GM23248 (cell line): Measurements from ENCODE around the gene WDR13. TPM values are rescaled to one million over a fixed set of nuclear protein-coding genes. Genes with fewer than 3 reads are reported as not detected.
"Not testable (repeated sequence)": the region's sequence is repeated elsewhere in the genome, so short reads cannot be mapped to it uniquely, and the experiment has no call there.

Source experiments
- DNase-seq: peaks from one replicate; pipeline ENCODE4 v3.0.0-alpha.2; 2015
- H2AFZ ChIP-seq: fragments of 200-600 bp; sonication (generic); 2 replicates; pipeline ENCODE4 v1.6.1; 2016; ENCODE audit warnings: antibody characterized with exemption
- H3F3A ChIP-seq: fragments of 200-600 bp; sonication (generic); 2 replicates; pipeline ENCODE4 v1.6.1; 2016; ENCODE audit warnings: mild to moderate bottlenecking, antibody characterized with exemption, mixed run types; ENCODE audit not compliant: insufficient read depth
- H3K27ac ChIP-seq: fragments of 200-600 bp; sonication (generic); 2 replicates; pipeline ENCODE4 v1.5.1; 2016; ENCODE audit warnings: mild to moderate bottlenecking
- H3K27me3 ChIP-seq: fragments of 200-600 bp; sonication (generic); replicated peaks from 2 replicates; pipeline ENCODE4 v1.6.1; 2016; ENCODE audit warnings: mild to moderate bottlenecking; ENCODE audit not compliant: insufficient read depth
- H3K36me3 ChIP-seq: fragments of 200-600 bp; sonication (generic); 2 replicates; pipeline ENCODE4 v1.6.1; 2016; ENCODE audit warnings: low read depth, mild to moderate bottlenecking
- H3K4me1 ChIP-seq: fragments of 200-600 bp; sonication (generic); 2 replicates; pipeline ENCODE4 v1.6.1; 2016; ENCODE audit warnings: mild to moderate bottlenecking; ENCODE audit not compliant: insufficient read depth
- H3K4me2 ChIP-seq: fragments of 200-600 bp; sonication (generic); one replicate; pipeline ENCODE4 v1.6.1; 2016; ENCODE audit warnings: mild to moderate bottlenecking; ENCODE audit not compliant: unreplicated experiment
- H3K4me3 ChIP-seq: fragments of 200-600 bp; sonication (generic); 2 replicates; pipeline ENCODE4 v1.5.1; 2016; ENCODE audit warnings: mild to moderate bottlenecking
- H3K79me2 ChIP-seq: fragments of 200-600 bp; sonication (generic); 2 replicates; pipeline ENCODE4 v1.6.1; 2016; ENCODE audit warnings: mild to moderate bottlenecking; ENCODE audit not compliant: insufficient read depth
- H3K9ac ChIP-seq: fragments of 200-600 bp; sonication (generic); 2 replicates; pipeline ENCODE4 v1.6.1; 2016; ENCODE audit warnings: mild to moderate bottlenecking
- H3K9me2 ChIP-seq: fragments of 200-600 bp; sonication (generic); 2 replicates; pipeline ENCODE4 v1.6.1; 2016; ENCODE audit warnings: mixed run types, mild to moderate bottlenecking, moderate library complexity; ENCODE audit not compliant: insufficient read depth
- H3K9me3 ChIP-seq: fragments of 200-600 bp; sonication (generic); one replicate; pipeline ENCODE4 v1.6.1; 2017; ENCODE audit warnings: low read depth
- H4K20me1 ChIP-seq: fragments of 200-600 bp; sonication (generic); 2 replicates; pipeline ENCODE4 v1.6.0; 2016; ENCODE audit not compliant: insufficient read depth
- EZH2 ChIP-seq: fragments of 200-600 bp; sonication (generic); IDR thresholded peaks from 2 replicates; pipeline ENCODE4 v1.6.1; 2018; ENCODE audit warnings: antibody characterized with exemption, mild to moderate bottlenecking; ENCODE audit not compliant: insufficient read depth, poor library complexity, severe bottlenecking
- EZH2phosphoT487 ChIP-seq: fragments of 200-600 bp; sonication (generic); IDR thresholded peaks from 2 replicates; pipeline ENCODE4 v1.6.1; 2018; ENCODE audit warnings: antibody characterized with exemption, moderate library complexity, mild to moderate bottlenecking, low read depth; ENCODE audit not compliant: insufficient read depth
- WGBS, 2 experiments: methylation state at CpG; one replicate each; pipeline ENCODE4 v1.1.6; 2015 to 2017; ENCODE audit warnings: low lambda C conversion rate in 2 of 2, low coverage in 1 of 2; ENCODE audit errors: missing lambda C conversion rate in 2 of 2; 5-methylcytosine and 5-hydroxymethylcytosine counted together
- in situ Hi-C: fragments of 300-500 bp; cut with MboI; formaldehyde crosslinking; loops from 2 replicates; pipeline ENCODE4 v1.15.0; 2020
- polyA plus RNA-seq: library from polyadenylated mRNA; unstranded; fragments of >200 nt; fragmentation: Nextera tagmentation; extraction: Ambion mirVana; gene quantifications from 2 replicates; pipeline ENCODE4 v1.2.1, GENCODE V29; 2016
- total RNA-seq: library from RNA; depleted of rRNA; stranded (reverse); fragments of >200 nt; shearing (Covaris generic); gene quantifications from 2 replicates; pipeline ENCODE4 v1.2.3, GENCODE V29; 2014; rRNA removed

The WDR13 gene
- 120 and 149 TPM in 2 replicates for total RNA-seq
- polyA plus RNA-seq: 89.7 and 92.4 TPM in 2 replicates

GRCh38 chrX:48597353-48598264 lies at the start of gene WDR13:
TSS of gene WDR13 (plus strand) at chrX:48597492. CDS start at chrX:48597997, 505 bp downstream.
- in situ Hi-C loops: no loop called here
- H4K20me1 ChIP-seq: no peaks in the 10 kb centered on the region
- peak within 1 kb of the TSS; percentile 98 for H3K27ac ChIP-seq
- H3K9ac ChIP-seq: peak within 1 kb of the TSS; percentile 97
- H3K4me1 ChIP-seq: peaks cover 4% of the 10 kb centered on the region; the same call in 1 of the 2 replicates
- no peaks in the 10 kb centered on the region for H3K9me2 ChIP-seq
- H3K4me3 ChIP-seq: peak within 1 kb of the TSS; percentile 82
- peak within 1 kb of the TSS; percentile 74 for H2AFZ ChIP-seq
- peaks cover 14% of the 10 kb centered on the region for H3K79me2 ChIP-seq
- peak; percentile 93 for DNase-seq
- no peaks in the 10 kb centered on the region for H3F3A ChIP-seq
- no peaks in the 10 kb centered on the region for H3K27me3 ChIP-seq
- peak within 1 kb of the TSS; percentile 65 for H3K4me2 ChIP-seq
- H3K36me3 ChIP-seq: no peaks in the 10 kb centered on the region
- TF ChIP-seq EZH2 (no peak), EZH2phosphoT487 (no peak)
- no peaks in the 10 kb centered on the region for H3K9me3 ChIP-seq
- WGBS, 2 experiments: 0 to 4% methylated on average over 37 to 46 of the region's 62 CpGs

GRCh38 chrX:48548871-48549270 lies 48.4 kb upstream of the WDR13 start:
- H3K27me3 ChIP-seq: no peaks in the 10 kb centered on the region
- H3K4me1 ChIP-seq: no peaks in the 10 kb centered on the region
- no peaks in the 10 kb centered on the region; the same call in 1 of the 2 replicates for H3K36me3 ChIP-seq

GRCh38 chrX:48555731-48556325 lies 41.5 kb upstream of the WDR13 start:
- H3K9me3 ChIP-seq, H3K4me2 ChIP-seq, H3K9ac ChIP-seq, in situ Hi-C loops, H3K27me3 ChIP-seq, H3K79me2 ChIP-seq, DNase-seq, H4K20me1 ChIP-seq, H3K27ac ChIP-seq, H3K4me1 ChIP-seq, H3K4me3 ChIP-seq, H2AFZ ChIP-seq, H3K36me3 ChIP-seq, H3K9me2 ChIP-seq: not testable (repeated sequence)
- 86 to 87% methylated on average over 9 of the region's 9 CpGs for WGBS, 2 experiments
- peaks cover 12% of the 10 kb centered on the region; the same call in 1 of the 2 replicates for H3F3A ChIP-seq

More at GRCh38 chrX:48548871-48549270, 48.4 kb upstream of the WDR13 start:
- H3K9me2 ChIP-seq: no peaks in the 10 kb centered on the region
- no peak overlapping the region for H2AFZ ChIP-seq
- H3K9me3 ChIP-seq: no peaks in the 10 kb centered on the region
- H4K20me1 ChIP-seq: no peaks in the 10 kb centered on the region
- TF ChIP-seq EZH2phosphoT487 (no peak), EZH2 (no peak)
- no peak overlapping the region for H3K27ac ChIP-seq
- DNase-seq: no peak
- no peak overlapping the region for H3K9ac ChIP-seq
- no peak overlapping the region for H3K4me3 ChIP-seq
- no peak overlapping the region for H3K4me2 ChIP-seq
- H3K79me2 ChIP-seq: no peaks in the 10 kb centered on the region
- 94 to 96% methylated on average over 3 of the region's 3 CpGs for WGBS, 2 experiments
- no peaks in the 10 kb centered on the region for H3F3A ChIP-seq
- in situ Hi-C loops: no loop called here

GRCh38 chrX:48558271-48558670 lies 39.0 kb upstream of the WDR13 start:
- no peak overlapping the region for H2AFZ ChIP-seq
- no peaks in the 10 kb centered on the region for H3K79me2 ChIP-seq
- H4K20me1 ChIP-seq: no peaks in the 10 kb centered on the region
- peaks cover 12% of the 10 kb centered on the region; the same call in 1 of the 2 replicates for H3F3A ChIP-seq
- 18 to 25% methylated on average over 4 of the region's 4 CpGs for WGBS, 2 experiments
- no peaks in the 10 kb centered on the region for H3K36me3 ChIP-seq
- H3K27ac ChIP-seq: peak overlapping the region; percentile 60
- no peak overlapping the region for H3K4me3 ChIP-seq
- H3K27me3 ChIP-seq: no peaks in the 10 kb centered on the region
- H3K9me2 ChIP-seq: no peaks in the 10 kb centered on the region
- H3K9ac ChIP-seq: no peak overlapping the region
- TF ChIP-seq EZH2phosphoT487 (no peak), EZH2 (no peak)
- no peaks in the 10 kb centered on the region for H3K9me3 ChIP-seq
- in situ Hi-C loops: no loop called here
- H3K4me2 ChIP-seq: no peak overlapping the region
- H3K4me1 ChIP-seq: peaks cover 9% of the 10 kb centered on the region
- peak; percentile 87 for DNase-seq
